GM19467 (cell line): ENCODE data around the gene BCS1L.
A peak's percentile ranks its signal among the peaks of the same experiment; 100 is the strongest.
"Not testable (repeated sequence)": the region's sequence is repeated elsewhere in the genome, so short reads cannot be mapped to it uniquely, and the experiment has no call there.

Source experiments
- ATAC-seq: cut with Tn5 transposase; IDR thresholded peaks from one replicate; pipeline ENCODE4 v1.9.1; 2021; ENCODE audit warnings: mild to moderate bottlenecking, moderate library complexity; ENCODE audit not compliant: unreplicated experiment

BCS1L gene

DNA sequence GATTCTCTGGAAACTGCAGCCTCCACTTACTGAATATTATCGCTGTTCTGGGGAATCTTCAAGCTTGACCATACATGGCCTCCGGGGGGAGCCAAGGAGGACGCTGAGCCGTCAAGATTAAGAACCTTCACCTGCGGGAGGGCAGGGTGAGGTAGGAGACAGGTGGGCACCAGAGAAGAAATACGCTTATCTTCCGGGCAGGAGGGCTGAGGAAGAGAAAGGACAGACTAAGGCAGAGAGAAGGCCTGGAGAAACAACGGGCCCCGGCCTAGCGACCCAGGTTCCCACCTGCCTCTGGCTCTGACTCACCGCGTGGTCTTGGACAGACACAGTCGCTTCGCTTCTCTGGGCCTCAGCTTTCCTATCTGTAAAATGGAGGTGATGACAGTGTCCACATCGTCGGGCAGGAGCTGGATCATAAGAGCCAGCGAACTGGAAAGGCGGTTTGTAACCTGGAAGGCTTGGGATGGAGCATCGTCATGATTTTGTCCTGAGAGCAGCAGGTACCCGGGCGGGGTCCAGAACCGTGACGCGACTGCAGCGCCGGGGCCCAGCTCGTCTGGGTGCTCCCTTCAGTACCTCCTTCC is 719 bp upstream of the BCS1L start:
- ATAC-seq: no peak

DNA sequence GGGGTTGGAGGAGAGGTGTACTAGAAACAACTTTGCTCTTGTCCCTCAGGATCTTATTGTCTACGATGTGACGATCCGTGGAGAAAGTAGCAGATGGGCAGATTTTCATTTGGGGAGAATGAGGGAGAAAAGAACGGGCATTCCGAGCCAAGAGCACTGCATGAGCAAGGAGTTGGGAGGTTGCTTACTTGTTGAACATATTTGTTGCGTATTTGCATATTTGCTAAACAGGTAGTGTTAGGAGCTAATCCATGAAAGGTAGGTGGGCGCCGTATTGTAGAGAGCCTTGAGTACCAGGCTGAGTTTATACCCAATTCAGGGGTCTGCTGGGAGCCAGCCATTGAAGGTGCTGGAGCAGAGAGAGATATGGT is 490 bp downstream of the BCS1L start:
- ATAC-seq: no peak

DNA sequence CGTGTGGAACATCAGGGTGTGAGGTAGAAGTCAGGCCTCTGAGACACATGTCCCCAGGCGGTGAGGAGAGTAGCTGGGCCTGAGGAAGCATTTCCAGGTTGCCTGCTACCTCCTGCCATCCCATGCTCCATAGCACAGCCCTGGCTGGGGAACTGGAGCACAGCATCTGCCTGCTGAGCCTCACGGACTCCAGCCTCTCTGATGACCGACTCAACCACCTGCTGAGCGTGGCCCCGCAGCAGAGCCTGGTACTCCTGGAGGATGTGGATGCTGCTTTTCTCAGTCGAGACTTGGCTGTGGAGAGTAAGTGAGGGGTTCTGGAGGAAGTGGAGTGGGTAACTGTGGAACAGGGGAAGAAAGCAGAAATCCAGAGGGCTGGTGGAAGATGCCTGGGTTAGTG is 2.9 kb downstream of the BCS1L start:
- no peak for ATAC-seq

DNA sequence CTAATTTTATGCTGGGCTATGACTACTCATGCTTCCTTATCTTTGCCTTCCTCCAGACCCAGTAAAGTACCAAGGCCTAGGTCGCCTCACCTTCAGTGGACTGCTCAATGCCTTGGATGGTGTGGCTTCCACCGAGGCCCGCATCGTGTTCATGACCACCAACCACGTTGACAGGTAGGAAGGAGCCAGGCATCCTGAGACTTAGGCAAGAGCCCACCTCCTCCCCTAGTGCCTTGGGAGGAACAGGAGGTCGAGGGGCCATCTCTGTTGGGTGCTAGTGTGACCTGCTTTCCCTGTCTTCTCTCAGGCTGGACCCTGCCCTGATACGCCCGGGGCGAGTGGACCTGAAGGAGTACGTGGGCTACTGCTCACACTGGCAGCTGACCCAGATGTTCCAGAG is 3.3 kb downstream of the BCS1L start:
- no peak for ATAC-seq

DNA sequence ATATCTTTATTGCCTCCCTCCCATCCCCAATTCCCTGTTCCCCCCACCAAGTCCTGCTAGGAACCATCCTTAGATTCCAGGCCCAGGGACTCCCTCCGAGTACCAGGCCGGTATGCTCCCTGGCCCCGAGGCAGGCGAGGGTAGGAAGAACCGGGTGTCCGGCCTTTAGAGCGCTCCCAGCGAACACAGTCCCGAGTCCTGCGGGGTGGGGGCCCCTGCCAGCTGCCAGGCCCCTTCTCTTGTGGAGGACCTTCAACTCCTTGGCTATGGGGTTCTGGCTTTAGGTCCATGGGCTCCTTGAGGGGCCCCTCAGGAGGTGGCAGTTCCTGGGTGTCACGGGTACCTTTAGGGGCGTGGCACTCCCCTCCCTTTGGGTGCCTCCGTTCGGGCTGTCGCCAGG is 4.4 kb downstream of the BCS1L start:
- no peak for ATAC-seq

DNA sequence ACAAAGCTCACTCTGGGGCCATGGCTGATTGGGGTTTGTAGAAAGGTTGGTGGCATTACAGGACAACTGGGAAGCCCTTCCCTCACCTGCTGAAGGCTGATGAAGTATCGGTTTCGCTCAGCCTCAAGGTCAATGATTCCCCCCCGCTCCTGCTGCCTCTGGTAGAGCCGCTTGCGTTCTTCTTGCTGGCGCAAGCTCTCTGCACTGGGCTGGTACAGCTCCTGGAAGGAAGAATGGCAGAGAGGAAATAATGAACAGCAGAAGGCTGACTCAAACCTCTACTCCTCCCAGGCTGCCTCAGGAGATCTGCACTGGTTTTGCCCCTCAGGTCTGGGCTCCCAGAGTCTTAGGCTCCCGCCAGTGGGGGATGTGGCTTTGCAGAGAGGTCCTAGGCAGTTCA is 5.2 kb downstream of the BCS1L start:
- no peak for ATAC-seq

DNA sequence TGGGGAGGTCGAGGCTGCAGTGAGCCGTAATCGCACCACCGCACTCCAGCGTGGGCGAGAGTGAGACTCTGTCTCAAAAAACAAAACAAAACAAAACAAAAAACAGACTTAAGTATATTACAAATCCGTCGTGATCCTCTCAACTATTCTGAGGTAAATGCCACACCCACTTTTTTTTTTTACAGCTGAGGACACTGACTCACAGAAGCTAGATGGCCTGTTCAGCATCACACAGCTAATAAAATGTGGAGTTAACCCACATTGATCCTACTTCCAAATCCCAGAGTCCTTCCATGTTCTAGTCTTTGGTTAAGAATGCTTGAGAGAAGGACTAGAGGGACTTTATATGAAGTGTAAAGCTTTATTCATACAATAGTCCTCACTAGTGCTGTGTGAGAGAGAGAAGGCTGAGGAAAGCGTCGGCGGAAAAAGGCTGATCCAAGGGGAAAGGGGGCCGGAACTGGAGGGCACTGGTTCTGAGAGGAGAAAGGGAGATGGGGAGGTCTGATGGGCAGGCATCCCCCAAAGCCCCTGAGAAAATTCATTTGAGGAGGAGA is 11.7 kb downstream of the BCS1L start:
- ATAC-seq: no peak

DNA sequence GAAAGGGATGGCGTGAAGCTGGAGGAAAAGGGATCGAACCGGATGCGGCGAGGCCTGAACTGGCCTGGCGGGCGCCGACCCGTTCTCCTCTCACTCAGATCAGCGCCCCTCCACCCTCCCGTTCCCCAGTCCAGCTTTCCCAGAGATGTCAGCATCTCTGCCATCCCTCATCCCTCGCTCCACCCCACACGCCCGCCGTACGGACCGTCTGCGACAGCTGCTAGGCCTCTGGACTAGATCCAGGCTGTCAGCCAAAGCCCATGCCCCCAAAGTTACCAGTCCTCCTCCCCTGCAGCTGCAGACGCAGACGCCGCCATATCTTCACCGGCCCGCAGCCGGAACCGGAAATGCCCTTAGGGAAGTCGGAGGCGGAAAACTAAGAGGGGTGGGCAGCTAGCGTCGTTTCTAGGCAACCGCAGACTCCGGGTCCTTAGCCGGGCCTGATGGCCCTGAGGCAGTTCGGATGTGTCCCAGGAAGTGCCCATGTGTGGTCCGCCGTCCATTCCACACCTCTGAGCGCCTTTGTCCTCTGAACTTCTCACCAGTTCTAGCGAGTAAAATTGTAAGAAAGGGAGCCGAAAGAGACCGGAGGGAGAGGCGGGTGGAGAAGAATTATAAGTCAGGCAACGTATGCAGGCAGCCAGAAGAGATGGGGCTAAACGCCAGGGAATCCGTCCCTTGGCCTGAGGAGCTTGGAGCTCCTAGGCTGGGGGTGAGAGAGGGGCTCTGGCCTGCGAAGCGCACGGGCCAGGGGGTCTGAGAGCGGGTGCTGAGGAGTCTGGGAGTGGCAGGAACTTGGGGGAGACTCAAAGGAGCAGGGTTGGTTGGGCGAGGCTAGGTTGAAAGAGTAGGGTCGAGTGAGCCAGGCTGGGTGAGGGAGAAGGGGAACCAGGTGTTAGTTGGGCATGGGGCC is 12.4 kb downstream of the BCS1L start, which contains the start of the genes RNF25 and STK36:
TSS of gene RNF25 (minus strand) at position 349 of the 913 bp plus-strand sequence. CDS start at position 317, 32 bp downstream.
TSS of gene STK36 (plus strand) at position 433 of the 913 bp plus-strand sequence. CDS start 744 bp downstream, outside the sequence.
- peak; percentile 94 for ATAC-seq

DNA sequence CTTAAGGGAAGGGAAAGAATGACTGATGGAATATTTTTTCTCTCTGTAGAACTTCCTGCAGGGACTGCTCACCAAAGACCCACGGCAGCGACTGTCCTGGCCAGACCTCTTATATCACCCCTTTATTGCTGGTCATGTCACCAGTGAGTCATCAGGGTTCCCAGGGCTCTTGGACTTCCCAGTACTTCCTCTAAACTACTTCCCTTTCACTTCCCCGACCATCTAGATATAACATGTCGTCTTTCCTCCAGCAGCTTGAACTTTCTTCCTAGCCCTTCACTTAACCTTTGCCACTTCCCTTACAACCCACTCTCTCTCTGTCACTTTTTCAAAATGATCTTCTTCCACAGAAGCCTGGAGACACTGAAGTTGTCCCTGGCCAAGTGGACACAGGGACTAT is 19.6 kb downstream of the BCS1L start:
- no peak for ATAC-seq

DNA sequence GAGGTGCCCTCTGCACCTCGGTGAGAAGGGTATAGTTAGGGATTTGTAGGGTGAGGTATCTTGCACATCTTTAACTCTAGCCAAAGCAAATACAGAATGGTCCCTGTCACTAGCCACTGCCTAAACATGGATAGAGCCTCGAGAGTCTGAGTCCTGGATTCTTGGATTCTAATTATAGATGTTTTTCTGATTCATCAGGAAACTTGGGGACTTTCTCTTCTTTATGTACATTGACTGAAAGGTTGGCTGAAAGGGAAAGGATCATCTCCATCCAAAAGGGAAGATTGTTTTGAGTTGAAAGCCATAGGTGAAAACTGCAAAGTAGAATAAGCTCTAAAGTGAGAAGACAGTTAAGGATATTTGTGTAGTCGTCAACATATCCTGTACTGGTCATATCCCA is 20.6 kb downstream of the BCS1L start:
- ATAC-seq: no peak

DNA sequence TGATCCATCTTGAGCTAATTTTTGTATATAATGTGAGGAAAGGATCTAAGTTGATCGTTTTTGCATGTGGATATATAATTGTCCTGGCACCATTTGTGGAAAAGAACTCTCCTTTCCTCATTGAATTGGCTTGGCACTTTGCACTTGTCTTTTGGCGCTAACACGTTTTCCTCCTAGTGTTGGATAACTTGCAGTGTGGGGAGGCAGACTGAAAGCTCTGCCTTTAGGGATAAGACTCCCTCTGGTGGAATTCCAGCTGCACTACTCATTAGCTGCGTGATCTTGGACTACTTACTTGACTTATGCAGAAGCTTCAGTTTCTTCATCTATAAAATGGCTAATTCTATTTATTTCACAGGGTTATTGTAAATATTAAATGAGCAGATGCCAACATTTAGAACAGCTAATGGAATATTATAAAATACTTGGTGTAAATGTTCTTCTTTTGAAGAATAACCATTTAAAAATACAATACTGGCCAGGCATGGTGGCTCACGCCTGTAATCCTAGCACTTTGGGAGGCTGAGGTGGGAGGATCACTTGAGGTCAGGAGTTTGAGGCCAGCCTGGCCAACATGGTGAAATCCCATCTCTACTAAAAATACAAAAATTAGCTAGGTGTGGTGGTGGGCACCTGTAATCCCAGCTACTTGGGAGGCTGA is 28.0 kb downstream of the BCS1L start:
- ATAC-seq: not testable (repeated sequence)

DNA sequence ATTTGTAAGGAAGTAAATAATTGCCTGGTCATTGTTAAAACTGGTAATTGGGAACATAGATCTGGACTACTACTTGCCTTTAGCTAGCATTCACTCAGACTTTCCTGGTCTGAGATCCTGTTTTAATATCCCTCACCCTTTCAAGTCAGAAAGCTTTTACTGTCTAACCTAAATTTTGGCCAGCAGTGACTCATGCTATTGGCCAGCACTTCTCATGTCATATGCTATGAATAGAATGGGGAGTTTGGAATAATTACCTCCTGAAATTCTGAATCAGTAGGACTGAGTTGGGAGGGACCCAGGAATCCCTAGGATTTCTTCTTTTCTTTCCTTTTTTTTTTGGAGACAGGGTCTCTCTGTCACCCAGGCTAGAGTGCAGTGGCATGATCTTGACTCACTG is 31.8 kb downstream of the BCS1L start:
- ATAC-seq: no peak

DNA sequence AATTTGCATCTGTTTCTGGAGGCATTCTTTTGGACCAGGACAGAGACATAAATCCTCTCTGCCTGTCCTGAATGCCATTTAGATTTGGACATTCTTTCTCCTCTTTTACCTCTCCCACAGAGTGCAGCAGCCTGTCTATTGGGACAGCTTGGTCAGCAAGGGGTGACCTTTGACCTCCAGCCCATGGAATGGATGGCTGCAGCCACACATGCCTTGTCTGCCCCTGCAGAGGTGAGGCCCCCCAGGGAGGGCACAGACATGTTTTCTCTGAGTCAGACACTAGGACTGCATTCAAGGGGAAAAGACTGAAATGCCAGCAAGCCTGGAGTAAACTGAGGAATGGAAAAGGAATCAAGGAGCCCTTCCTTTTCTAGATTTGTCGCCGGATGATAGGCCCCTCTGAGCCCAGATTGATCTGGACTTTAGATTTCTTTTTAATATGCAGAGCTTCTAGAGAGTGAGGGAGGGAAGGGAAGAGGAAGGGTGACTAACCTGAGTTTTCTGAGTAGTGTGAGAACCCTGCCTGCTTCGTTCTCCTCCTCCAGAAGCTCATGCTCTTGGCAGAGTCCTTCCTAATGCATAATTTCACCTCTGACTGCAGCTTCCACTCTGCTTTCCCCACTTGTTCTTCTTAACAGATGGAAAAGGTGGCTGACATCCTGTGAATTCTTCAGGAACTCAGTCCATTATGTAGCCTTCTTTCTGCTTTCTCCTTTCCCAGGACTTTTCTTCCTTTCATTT is 35.1 kb downstream of the BCS1L start:
- ATAC-seq: no peak

DNA sequence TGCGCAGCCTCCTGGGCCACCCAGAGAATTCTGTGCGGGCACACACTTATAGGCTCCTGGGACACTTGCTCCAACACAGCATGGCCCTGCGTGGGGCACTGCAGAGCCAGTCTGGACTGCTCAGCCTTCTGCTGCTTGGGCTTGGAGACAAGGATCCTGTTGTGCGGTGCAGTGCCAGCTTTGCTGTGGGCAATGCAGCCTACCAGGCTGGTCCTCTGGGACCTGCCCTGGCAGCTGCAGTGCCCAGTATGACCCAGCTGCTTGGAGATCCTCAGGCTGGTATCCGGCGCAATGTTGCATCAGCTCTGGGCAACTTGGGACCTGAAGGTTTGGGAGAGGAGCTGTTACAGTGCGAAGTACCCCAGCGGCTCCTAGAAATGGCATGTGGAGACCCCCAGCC is 39.4 kb downstream of the BCS1L start:
- no peak for ATAC-seq

DNA sequence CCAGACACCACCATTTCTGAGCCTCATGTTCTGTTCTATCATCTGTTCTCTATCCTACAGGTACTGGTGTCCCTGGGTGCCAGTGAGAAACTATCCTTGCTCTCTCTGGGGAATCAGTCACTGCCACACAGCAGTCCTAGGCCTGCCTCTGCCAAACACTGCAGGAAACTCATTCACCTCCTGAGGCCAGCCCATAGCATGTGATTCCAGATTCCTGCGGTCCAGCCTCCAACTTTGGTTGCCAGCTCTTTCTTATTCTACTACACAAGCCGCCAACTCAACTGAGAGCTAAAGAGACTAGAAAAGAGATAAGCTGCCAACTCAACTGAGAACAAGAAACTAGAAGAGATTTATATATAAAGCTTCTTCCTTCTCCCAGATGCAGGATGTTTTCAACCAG is 42.3 kb downstream of the BCS1L start:
- ATAC-seq: no peak

DNA sequence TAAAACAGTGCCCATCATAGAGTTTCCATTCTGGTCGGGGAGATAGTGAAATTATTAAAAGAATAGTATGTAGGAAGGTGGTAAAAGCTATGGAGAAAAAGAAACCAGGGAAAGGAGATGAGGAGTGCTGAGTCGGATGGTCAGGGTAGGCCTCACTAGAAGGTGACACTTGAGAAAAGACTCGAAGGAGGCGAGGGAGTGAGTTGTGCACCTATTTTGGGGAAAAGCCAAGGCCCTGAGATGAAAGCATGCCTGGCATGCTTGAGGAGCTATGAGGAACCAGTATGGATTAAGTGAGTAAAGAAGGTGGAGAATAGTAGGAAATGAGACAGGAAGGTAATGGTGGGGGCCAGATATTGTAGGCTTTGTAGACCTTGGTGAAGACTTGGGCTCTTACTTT is 43.9 kb downstream of the BCS1L start:
- no peak for ATAC-seq

DNA sequence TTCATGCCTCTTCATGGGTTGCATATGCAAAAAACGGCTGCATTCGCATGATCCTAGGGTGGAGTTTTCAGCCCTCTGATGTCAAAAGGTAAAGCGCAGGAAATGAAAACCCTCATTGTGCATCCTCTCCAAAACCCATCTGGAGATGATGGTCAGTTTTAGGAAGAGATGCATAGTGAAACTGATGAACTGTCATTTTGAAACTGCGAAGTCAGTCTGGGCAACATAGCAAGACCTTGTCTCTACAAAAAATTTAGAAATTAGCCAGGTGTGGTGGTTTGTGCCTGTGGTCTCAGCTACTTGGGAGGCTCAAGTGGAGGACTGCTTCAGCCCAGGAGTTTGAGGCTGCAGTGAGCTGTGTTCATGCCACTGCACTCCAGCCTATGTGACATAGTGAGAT is 48.6 kb downstream of the BCS1L start:
- ATAC-seq: no peak

DNA sequence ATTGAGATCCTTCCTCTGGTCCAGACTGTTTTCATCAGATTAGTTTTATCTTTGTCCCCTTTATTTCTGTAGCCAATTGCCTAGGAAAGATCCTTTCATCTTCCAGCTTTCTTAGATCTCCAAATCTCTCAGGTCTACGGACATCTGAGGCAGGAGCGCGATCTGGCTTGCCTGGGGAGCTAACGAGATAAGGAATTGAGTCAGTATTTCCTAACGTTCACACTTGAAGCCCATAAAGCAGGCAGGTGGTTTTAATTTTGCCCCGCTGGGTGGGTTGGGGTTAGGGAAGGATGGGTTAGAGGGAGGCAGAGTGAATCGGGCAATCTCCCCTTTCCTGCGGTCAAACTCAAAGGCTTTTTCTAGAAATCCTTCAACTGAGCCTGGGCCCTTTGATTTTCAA is 50.4 kb downstream of the BCS1L start:
- ATAC-seq: no peak

DNA sequence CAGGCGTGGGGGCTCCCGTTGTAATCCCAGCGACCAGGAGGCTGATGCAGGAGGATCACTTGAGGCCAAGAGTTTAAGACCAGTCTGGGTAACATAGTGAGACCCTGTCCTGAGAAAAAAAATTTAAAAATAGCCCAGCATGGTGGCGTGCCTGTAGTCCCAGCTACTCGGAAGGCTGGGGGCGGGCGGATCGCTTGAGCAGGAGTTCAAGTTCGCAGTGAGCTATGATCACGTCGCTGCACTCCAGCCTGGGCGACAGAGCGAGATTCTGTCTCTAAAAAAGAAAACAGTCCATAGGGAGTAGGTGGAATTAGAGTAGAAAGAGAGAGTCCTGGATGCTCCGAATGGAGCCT is 50.8 kb downstream of the BCS1L start:
- no peak for ATAC-seq

DNA sequence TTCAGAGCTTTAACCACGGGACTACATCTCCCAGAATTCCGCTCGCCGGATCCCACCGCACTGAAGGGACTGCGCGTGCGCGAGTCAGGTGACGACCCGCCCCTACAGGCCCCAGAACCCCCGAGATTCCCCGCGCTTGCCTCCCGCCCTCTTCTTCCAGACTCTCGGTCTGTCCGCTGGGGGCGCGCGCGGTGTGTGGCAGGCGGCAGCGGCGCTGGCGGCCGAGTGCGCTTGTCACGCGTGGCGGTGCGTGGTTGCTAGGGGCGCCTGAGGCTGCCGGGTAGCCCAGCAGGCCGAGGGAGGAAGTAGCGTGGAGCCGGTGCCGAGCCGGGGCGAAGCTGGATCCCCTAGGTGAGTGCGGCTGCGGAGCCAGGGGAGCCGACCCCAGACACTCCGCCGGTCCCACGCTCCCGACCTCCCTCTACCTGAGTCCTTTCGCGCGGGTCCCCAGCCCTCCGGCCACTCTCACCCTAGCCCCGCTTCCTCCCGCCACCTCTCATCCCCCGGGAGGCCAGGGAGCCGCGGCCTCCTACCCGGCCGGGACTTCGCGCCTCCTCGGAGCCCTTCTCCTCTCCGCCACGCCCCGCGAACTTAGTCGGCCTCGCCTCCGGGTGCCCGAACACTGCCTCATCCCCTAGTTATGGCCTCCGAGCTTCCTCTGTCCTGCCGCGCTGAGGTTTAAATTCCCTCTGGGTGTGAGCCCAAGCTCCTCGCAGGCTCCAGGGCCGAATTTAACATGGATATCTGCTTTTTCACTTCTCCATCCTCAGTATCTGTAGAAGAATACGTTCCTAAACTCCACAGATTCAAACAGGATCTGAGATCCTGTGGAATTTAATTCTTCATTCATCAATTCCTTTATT is 51.4 kb downstream of the BCS1L start, which contains the start of gene TTLL4:
TSS of gene TTLL4 (plus strand) at position 149 of the 863 bp plus-strand sequence. CDS start 26,842 bp downstream, outside the sequence.
- ATAC-seq: peak; percentile 87
